Smooth muscle cell (in vitro differentiated cells): Measurements from ENCODE around the gene VN1R4. TPM values are rescaled to one million over a fixed set of nuclear protein-coding genes. Genes with fewer than 3 reads are reported as not detected.
"Not testable (repeated sequence)": the region's sequence is repeated elsewhere in the genome, so short reads cannot be mapped to it uniquely, and the experiment has no call there.

ENCODE experiments used
- DNase-seq: peaks from one replicate; lab custom pipeline; 2025; ENCODE audit not compliant: unreplicated experiment; lab: John Stamatoyannopoulos, UW
- H2AFZ ChIP-seq: fragments of 200-600 bp; sonication (generic); 2 replicates; pipeline ENCODE4 v1.6.0; 2016; ENCODE audit warnings: antibody characterized with exemption, low read depth, mild to moderate bottlenecking
- H3F3A ChIP-seq: fragments of 200-600 bp; sonication (generic); 2 replicates; pipeline ENCODE4 v1.6.0; 2017; ENCODE audit warnings: antibody characterized with exemption, low read depth
- H3K27ac ChIP-seq: fragments of 200-600 bp; sonication (generic); 2 replicates; pipeline ENCODE4 v1.5.1; 2016; ENCODE audit warnings: low read depth, mild to moderate bottlenecking
- H3K27me3 ChIP-seq: fragments of 200-600 bp; sonication (generic); 2 replicates; pipeline ENCODE4 v1.6.1; 2016; ENCODE audit warnings: low read depth, mild to moderate bottlenecking
- H3K36me3 ChIP-seq: fragments of 200-600 bp; sonication (generic); 2 replicates; pipeline ENCODE4 v1.5.1; 2016; ENCODE audit warnings: low read depth
- H3K4me1 ChIP-seq: fragments of 200-600 bp; sonication (generic); 2 replicates; pipeline ENCODE4 v1.5.1; 2016; ENCODE audit warnings: low read depth
- H3K4me2 ChIP-seq: fragments of 200-600 bp; sonication (generic); 2 replicates; pipeline ENCODE4 v1.6.0; 2016; ENCODE audit warnings: mild to moderate bottlenecking
- H3K4me3 ChIP-seq: fragments of 200-600 bp; sonication (generic); 2 replicates; pipeline ENCODE4 v1.5.1; 2016; ENCODE audit warnings: mild to moderate bottlenecking
- H3K79me2 ChIP-seq: fragments of 200-600 bp; sonication (generic); 2 replicates; pipeline ENCODE4 v1.6.0; 2016; ENCODE audit warnings: low read depth, mild to moderate bottlenecking
- H3K9ac ChIP-seq: fragments of 200-600 bp; sonication (generic); 2 replicates; pipeline ENCODE4 v1.6.0; 2016; ENCODE audit warnings: low read depth
- H3K9me3 ChIP-seq: fragments of 200-600 bp; sonication (generic); replicated peaks from 2 replicates; pipeline ENCODE4 v1.5.1; 2016; ENCODE audit warnings: low read depth
- H4K20me1 ChIP-seq: fragments of 200-600 bp; sonication (generic); 2 replicates; pipeline ENCODE4 v1.6.0; 2016; ENCODE audit warnings: low read depth
- WGBS: methylation state at CpG from one replicate; pipeline ENCODE4 v1.1.7; 2016; ENCODE audit warnings: low lambda C conversion rate; 5-methylcytosine and 5-hydroxymethylcytosine counted together
- polyA plus RNA-seq: library from polyadenylated mRNA; unstranded; fragments of >200 nt; fragmentation: Nextera tagmentation; extraction: Ambion mirVana; gene quantifications from 2 replicates; pipeline ENCODE4 v1.2.1, GENCODE V29; 2016
- total RNA-seq: library from RNA; depleted of rRNA; stranded (reverse); fragments of >200 nt; gene quantifications from 2 replicates; pipeline ENCODE4 v1.2.3, GENCODE V29; 2014
- TF ChIP-seq, protein P1 (sequence below): fragments of 200-600 bp; sonication (generic); IDR thresholded peaks from 2 replicates; pipeline ENCODE4 v1.5.1; 2017; ENCODE audit warnings: borderline replicate concordance, mild to moderate bottlenecking, antibody characterized with exemption; ENCODE audit not compliant: insufficient read depth, poor library complexity, severe bottlenecking

Gene VN1R4, protein sequence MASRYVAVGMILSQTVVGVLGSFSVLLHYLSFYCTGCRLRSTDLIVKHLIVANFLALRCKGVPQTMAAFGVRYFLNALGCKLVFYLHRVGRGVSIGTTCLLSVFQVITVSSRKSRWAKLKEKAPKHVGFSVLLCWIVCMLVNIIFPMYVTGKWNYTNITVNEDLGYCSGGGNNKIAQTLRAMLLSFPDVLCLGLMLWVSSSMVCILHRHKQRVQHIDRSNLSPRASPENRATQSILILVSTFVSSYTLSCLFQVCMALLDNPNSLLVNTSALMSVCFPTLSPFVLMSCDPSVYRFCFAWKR
- total RNA-seq (not detected in 2 replicates), polyA plus RNA-seq (not detected in 2 replicates)

DNA sequence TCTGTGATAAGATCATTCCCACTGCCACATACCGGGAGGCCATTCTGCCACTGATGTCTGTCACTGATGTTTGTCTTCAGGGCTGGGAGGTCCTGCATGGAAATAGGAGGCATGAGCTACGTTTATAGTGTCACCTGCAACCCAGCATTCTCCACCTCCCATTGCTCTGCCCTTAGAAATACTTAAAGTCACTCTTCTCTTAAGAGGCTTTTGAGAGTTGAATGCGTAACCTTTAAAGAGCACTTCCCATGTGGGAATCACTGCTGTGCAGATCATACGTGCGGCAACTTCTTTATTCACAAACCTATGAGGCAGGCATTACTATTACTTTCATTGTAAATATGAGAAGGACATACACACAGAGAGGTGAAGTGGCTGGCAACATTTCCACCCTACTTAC, at the start of gene VN1R4:
VN1R4 (minus strand) TSS at position 101 of the 400 bp plus-strand sequence; CDS start at position 43, 58 bp downstream.
- H4K20me1 ChIP-seq, H3K9ac ChIP-seq, H3K4me3 ChIP-seq, H2AFZ ChIP-seq, H3K4me1 ChIP-seq, H3K27ac ChIP-seq, H3F3A ChIP-seq, H3K36me3 ChIP-seq, DNase-seq, H3K79me2 ChIP-seq, H3K27me3 ChIP-seq, H3K4me2 ChIP-seq, H3K9me3 ChIP-seq: not testable (repeated sequence)
- WGBS = 90% methylated on average over 4 of the region's 5 CpGs

DNA sequence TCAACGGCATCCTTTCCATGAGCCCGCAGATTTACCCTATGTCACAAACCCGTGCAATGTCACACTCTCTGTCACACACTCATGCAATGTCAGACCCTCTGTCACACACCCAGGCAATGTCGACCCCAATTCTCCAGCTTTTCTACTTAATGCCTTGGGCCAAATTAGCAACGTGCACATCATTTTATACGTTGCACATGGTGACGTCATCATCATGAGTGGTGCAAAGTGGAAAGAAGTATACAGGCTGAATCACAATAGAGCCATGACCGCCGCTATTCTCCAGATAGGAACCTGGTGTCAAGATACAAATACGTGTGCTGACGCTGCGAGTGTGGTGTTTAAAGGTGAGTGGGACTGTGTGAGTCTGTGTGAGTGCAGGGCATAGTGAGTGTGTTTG, 44.4 kb upstream of the VN1R4 start:
- H3K36me3 ChIP-seq = no peaks in the 10 kb centered on the region
- H3K79me2 ChIP-seq = no peaks in the 10 kb centered on the region
- no peak for DNase-seq
- H3K27ac ChIP-seq = no peak overlapping the region
- no peaks in the 10 kb centered on the region for H3K27me3 ChIP-seq
- 69% methylated on average over 12 of the region's 12 CpGs for WGBS
- H3K4me2 ChIP-seq = no peak overlapping the region
- no peak overlapping the region for H3K4me3 ChIP-seq
- H4K20me1 ChIP-seq = no peaks in the 10 kb centered on the region
- TF ChIP-seq, protein P1, sequence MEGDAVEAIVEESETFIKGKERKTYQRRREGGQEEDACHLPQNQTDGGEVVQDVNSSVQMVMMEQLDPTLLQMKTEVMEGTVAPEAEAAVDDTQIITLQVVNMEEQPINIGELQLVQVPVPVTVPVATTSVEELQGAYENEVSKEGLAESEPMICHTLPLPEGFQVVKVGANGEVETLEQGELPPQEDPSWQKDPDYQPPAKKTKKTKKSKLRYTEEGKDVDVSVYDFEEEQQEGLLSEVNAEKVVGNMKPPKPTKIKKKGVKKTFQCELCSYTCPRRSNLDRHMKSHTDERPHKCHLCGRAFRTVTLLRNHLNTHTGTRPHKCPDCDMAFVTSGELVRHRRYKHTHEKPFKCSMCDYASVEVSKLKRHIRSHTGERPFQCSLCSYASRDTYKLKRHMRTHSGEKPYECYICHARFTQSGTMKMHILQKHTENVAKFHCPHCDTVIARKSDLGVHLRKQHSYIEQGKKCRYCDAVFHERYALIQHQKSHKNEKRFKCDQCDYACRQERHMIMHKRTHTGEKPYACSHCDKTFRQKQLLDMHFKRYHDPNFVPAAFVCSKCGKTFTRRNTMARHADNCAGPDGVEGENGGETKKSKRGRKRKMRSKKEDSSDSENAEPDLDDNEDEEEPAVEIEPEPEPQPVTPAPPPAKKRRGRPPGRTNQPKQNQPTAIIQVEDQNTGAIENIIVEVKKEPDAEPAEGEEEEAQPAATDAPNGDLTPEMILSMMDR = no peak
- H2AFZ ChIP-seq = no peak overlapping the region
- no peak overlapping the region for H3K9ac ChIP-seq
- no peaks in the 10 kb centered on the region for H3K4me1 ChIP-seq
- no peaks in the 10 kb centered on the region for H3K9me3 ChIP-seq
- H3F3A ChIP-seq = no peaks in the 10 kb centered on the region

DNA sequence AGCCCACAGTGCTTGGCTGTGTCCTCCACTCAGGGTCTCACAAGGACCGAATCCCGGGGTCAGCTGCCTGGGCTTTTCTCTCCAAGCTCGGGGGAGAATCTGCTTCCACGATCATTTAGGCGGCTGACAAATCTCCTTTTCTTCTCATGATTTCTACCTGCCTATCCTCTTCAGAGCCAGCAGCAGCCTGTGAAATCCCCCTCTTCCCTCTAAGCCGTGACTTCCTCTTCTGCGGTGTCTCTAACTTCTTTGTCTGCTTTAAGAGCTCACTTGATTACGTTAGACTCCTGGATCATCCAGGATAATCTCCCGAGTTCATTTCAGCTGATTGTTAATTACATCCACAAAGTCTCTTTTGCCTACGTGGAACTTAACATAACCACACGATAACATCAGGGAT, 43.5 kb upstream of the VN1R4 start:
- Histone ChIP-seq H3K9ac (no peak overlapping the region), H3F3A (no peaks in the 10 kb centered on the region), H4K20me1 (no peaks in the 10 kb centered on the region), H3K27ac (no peak overlapping the region), H3K36me3 (no peaks in the 10 kb centered on the region), H3K79me2 (no peaks in the 10 kb centered on the region), H3K4me2 (peak overlapping the region; percentile 17), H3K27me3 (no peaks in the 10 kb centered on the region), H3K4me1 (no peaks in the 10 kb centered on the region), H3K9me3 (no peaks in the 10 kb centered on the region), H3K4me3 (no peak overlapping the region), H2AFZ (peak overlapping the region; percentile 63)
- DNase-seq = no peak
- WGBS = 45% methylated on average over 11 of the region's 11 CpGs
- TF ChIP-seq, protein P1 = no peak

DNA sequence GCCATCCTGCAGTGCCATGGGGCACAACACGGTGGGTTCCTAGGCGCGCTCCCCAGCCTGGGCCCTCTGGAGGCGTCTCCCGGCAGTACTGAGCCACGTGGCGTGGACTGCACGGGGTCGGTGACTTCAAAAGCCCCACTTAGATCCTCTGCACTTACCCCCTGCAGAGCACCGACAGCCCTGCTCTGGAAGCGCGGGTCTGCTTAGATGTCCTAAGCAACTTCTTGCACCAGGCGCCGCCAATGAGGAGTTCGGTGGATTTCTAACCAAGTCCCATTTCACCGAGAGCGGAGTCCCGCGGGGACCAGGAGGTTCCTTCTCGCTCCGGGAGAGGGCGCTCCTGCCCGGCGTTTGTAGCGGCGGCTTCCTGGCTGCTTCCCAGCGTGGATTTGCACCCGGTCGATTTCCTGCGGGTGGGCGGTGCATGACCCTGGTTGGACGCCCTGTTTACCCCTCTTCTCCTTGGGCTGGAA, 40.9 kb upstream of the VN1R4 start:
- no peak for DNase-seq
- TF ChIP-seq, protein P1 = peak; percentile 52
- Histone ChIP-seq H3K27me3 (no peaks in the 10 kb centered on the region), H3K9me3 (no peaks in the 10 kb centered on the region), H3K4me3 (peak overlapping the region; percentile 23), H3K4me1 (no peaks in the 10 kb centered on the region), H4K20me1 (no peaks in the 10 kb centered on the region), H3K9ac (no peak overlapping the region), H2AFZ (peak overlapping the region; percentile 90), H3K36me3 (no peaks in the 10 kb centered on the region), H3K4me2 (peak overlapping the region; percentile 72), H3K79me2 (no peaks in the 10 kb centered on the region), H3F3A (no peaks in the 10 kb centered on the region), H3K27ac (no peak overlapping the region)
- 14% methylated on average over 32 of the region's 32 CpGs for WGBS

DNA sequence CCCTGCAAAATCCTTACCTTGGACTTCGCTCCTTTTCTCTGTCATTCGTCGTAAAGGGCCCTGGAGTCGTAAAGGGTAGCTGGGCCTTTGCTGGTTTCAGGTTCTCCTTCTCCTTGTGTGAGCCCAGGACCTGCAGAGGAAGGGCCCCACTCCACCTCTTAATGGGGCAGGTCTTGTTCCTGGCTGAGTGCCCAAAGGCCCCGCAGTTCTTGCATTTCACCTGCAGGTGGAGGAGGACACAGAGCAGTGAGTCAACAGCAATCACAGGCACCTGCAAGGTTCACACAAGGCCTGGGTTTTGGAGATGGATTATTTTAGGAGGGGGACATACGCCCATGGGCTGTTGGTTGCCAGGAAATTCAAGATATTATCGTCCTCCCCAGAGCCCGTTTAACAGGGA, 33.8 kb upstream of the VN1R4 start:
- not testable (repeated sequence) for H3K27me3 ChIP-seq, H3K4me2 ChIP-seq, H4K20me1 ChIP-seq, H3K4me1 ChIP-seq, H3K4me3 ChIP-seq, DNase-seq, H3K9me3 ChIP-seq, H2AFZ ChIP-seq, H3K9ac ChIP-seq, H3K36me3 ChIP-seq, H3F3A ChIP-seq, H3K27ac ChIP-seq, H3K79me2 ChIP-seq
- WGBS = 57% methylated on average over 1 of the region's 8 CpGs
